T-helper 2 cell treated with Interferon-gamma antibody and Interleukin-4, amounts not matched to agents 5 μg/mL and 100 μg/mL, for 36 hours (primary cell): ENCODE measurements around the gene PRIM1.
"Not testable (repeated sequence)": the region's sequence is repeated elsewhere in the genome, so short reads cannot be mapped to it uniquely, and the experiment has no call there.

Experiments
- DNase-seq: peaks from one replicate; pipeline ENCODE4 v3.0.0; 2021; ENCODE audit warnings: low spot score
- H3K27ac Mint-ChIP-seq: one replicate; pipeline ENCODE4 v1.8.0; 2021; ENCODE audit warnings: mild to moderate bottlenecking, mixed read lengths
- H3K27me3 Mint-ChIP-seq: one replicate; pipeline ENCODE4 v1.8.0; 2021; ENCODE audit warnings: low read depth, mixed read lengths
- H3K36me3 Mint-ChIP-seq: one replicate; pipeline ENCODE4 v1.8.0; 2021; ENCODE audit warnings: low read depth, mixed read lengths
- H3K4me1 Mint-ChIP-seq: one replicate; pipeline ENCODE4 v1.8.0; 2021; ENCODE audit warnings: low read depth, mixed read lengths
- H3K4me3 Mint-ChIP-seq: one replicate; pipeline ENCODE4 v1.8.0; 2022; ENCODE audit warnings: mild to moderate bottlenecking, moderate library complexity, mixed read lengths
- H3K9me3 Mint-ChIP-seq: one replicate; pipeline ENCODE4 v1.8.0; 2021; ENCODE audit warnings: mixed read lengths

The PRIM1 gene

GRCh38 chr12:56775638-56776037 lies 23.5 kb upstream of the PRIM1 start:
- Mint-ChIP-seq H3K4me1 (no peaks in the 10 kb centered on the region), H3K27me3 (no peaks in the 10 kb centered on the region), H3K9me3 (no peaks in the 10 kb centered on the region), H3K36me3 (no peaks in the 10 kb centered on the region), H3K4me3 (no peak overlapping the region), H3K27ac (no peak overlapping the region)
- no peak for DNase-seq

GRCh38 chr12:56773113-56773512 lies 21.0 kb upstream of the PRIM1 start:
- H3K27me3 Mint-ChIP-seq: no peaks in the 10 kb centered on the region
- H3K4me3 Mint-ChIP-seq: no peak overlapping the region
- H3K4me1 Mint-ChIP-seq: no peaks in the 10 kb centered on the region
- DNase-seq: no peak
- no peaks in the 10 kb centered on the region for H3K9me3 Mint-ChIP-seq
- no peaks in the 10 kb centered on the region for H3K36me3 Mint-ChIP-seq
- H3K27ac Mint-ChIP-seq: no peak overlapping the region

- Mint-ChIP-seq H3K27ac (no peak overlapping the region), H3K4me3 (no peak overlapping the region), H3K27me3 (no peaks in the 10 kb centered on the region), H3K4me1 (no peaks in the 10 kb centered on the region), H3K36me3 (no peaks in the 10 kb centered on the region), H3K9me3 (no peaks in the 10 kb centered on the region)
- DNase-seq: no peak
Measured at GRCh38 chr12:56772625-56773024, 20.5 kb upstream of the PRIM1 start.

- no peaks in the 10 kb centered on the region for H3K27me3 Mint-ChIP-seq
- H3K27ac Mint-ChIP-seq: no peak overlapping the region
- no peak overlapping the region for H3K4me3 Mint-ChIP-seq
- DNase-seq: no peak
- no peaks in the 10 kb centered on the region for H3K36me3 Mint-ChIP-seq
- H3K9me3 Mint-ChIP-seq: no peaks in the 10 kb centered on the region
- no peaks in the 10 kb centered on the region for H3K4me1 Mint-ChIP-seq
Measured at GRCh38 chr12:56769868-56770267, 17.7 kb upstream of the PRIM1 start.

GRCh38 chr12:56768424-56768823 lies 16.3 kb upstream of the PRIM1 start:
- H3K27ac Mint-ChIP-seq: no peak overlapping the region
- DNase-seq: no peak
- H3K4me3 Mint-ChIP-seq: no peak overlapping the region
- H3K36me3 Mint-ChIP-seq: no peaks in the 10 kb centered on the region
- no peaks in the 10 kb centered on the region for H3K9me3 Mint-ChIP-seq
- no peaks in the 10 kb centered on the region for H3K27me3 Mint-ChIP-seq
- no peaks in the 10 kb centered on the region for H3K4me1 Mint-ChIP-seq

GRCh38 chr12:56766535-56766934 lies 14.4 kb upstream of the PRIM1 start:
- Mint-ChIP-seq H3K4me1 (no peaks in the 10 kb centered on the region), H3K36me3 (no peaks in the 10 kb centered on the region), H3K27ac (no peak overlapping the region), H3K27me3 (no peaks in the 10 kb centered on the region), H3K4me3 (no peak overlapping the region), H3K9me3 (no peaks in the 10 kb centered on the region)
- DNase-seq: no peak

- no peaks in the 10 kb centered on the region for H3K4me1 Mint-ChIP-seq
- no peaks in the 10 kb centered on the region for H3K27me3 Mint-ChIP-seq
- H3K36me3 Mint-ChIP-seq: no peaks in the 10 kb centered on the region
- no peak overlapping the region for H3K27ac Mint-ChIP-seq
- no peak overlapping the region for H3K4me3 Mint-ChIP-seq
- DNase-seq: no peak
- H3K9me3 Mint-ChIP-seq: peaks cover under 1% of the 10 kb centered on the region
Measured at GRCh38 chr12:56763753-56764657, 11.9 kb upstream of the PRIM1 start.

- peaks cover 5% of the 10 kb centered on the region for H3K4me1 Mint-ChIP-seq
- no peaks in the 10 kb centered on the region for H3K27me3 Mint-ChIP-seq
- H3K27ac Mint-ChIP-seq: no peak overlapping the region
Measured at GRCh38 chr12:56761812-56762211, 9.7 kb upstream of the PRIM1 start.

GRCh38 chr12:56760460-56760859 lies 8.3 kb upstream of the PRIM1 start:
- peaks cover 6% of the 10 kb centered on the region for H3K36me3 Mint-ChIP-seq
- H3K27ac Mint-ChIP-seq: no peak overlapping the region
- peaks cover 6% of the 10 kb centered on the region for H3K4me1 Mint-ChIP-seq
- no peak overlapping the region for H3K4me3 Mint-ChIP-seq
- H3K27me3 Mint-ChIP-seq: no peaks in the 10 kb centered on the region
- no peak for DNase-seq
- peaks cover 8% of the 10 kb centered on the region for H3K9me3 Mint-ChIP-seq

More at GRCh38 chr12:56761812-56762211, 9.7 kb upstream of the PRIM1 start:
- peaks cover 8% of the 10 kb centered on the region for H3K9me3 Mint-ChIP-seq
- H3K36me3 Mint-ChIP-seq: peaks cover 6% of the 10 kb centered on the region
- no peak for DNase-seq
- no peak overlapping the region for H3K4me3 Mint-ChIP-seq

GRCh38 chr12:56759263-56759908 lies 7.3 kb upstream of the PRIM1 start:
- Mint-ChIP-seq H3K4me3 (no peak overlapping the region), H3K4me1 (peaks cover 6% of the 10 kb centered on the region), H3K36me3 (peaks cover 6% of the 10 kb centered on the region), H3K27me3 (no peaks in the 10 kb centered on the region), H3K9me3 (peaks cover 8% of the 10 kb centered on the region), H3K27ac (no peak overlapping the region)
- no peak for DNase-seq

- H3K27ac Mint-ChIP-seq: no peak overlapping the region
- peaks cover 8% of the 10 kb centered on the region for H3K9me3 Mint-ChIP-seq
- peaks cover 6% of the 10 kb centered on the region for H3K4me1 Mint-ChIP-seq
- H3K4me3 Mint-ChIP-seq: no peak overlapping the region
- no peak for DNase-seq
- no peaks in the 10 kb centered on the region for H3K27me3 Mint-ChIP-seq
- H3K36me3 Mint-ChIP-seq: peaks cover 6% of the 10 kb centered on the region
Measured at GRCh38 chr12:56758728-56759262, 6.7 kb upstream of the PRIM1 start.

GRCh38 chr12:56757971-56758370 lies 5.8 kb upstream of the PRIM1 start:
- DNase-seq, H3K9me3 Mint-ChIP-seq, H3K4me3 Mint-ChIP-seq, H3K36me3 Mint-ChIP-seq, H3K4me1 Mint-ChIP-seq, H3K27ac Mint-ChIP-seq, H3K27me3 Mint-ChIP-seq: not testable (repeated sequence)

GRCh38 chr12:56753566-56753965 lies 1.4 kb upstream of the PRIM1 start:
- H3K9me3 Mint-ChIP-seq: peaks cover 4% of the 10 kb centered on the region
- H3K27ac Mint-ChIP-seq: peak overlapping the region; percentile 24
- peak overlapping the region; percentile 48 for H3K4me3 Mint-ChIP-seq

GRCh38 chr12:56750596-56750995 lies 1.5 kb downstream of the PRIM1 start:
- not testable (repeated sequence) for H3K9me3 Mint-ChIP-seq, DNase-seq, H3K27me3 Mint-ChIP-seq
- H3K27ac Mint-ChIP-seq: peak overlapping the region; percentile 99
- H3K4me1 Mint-ChIP-seq: peaks cover 33% of the 10 kb centered on the region
- peaks cover 41% of the 10 kb centered on the region for H3K36me3 Mint-ChIP-seq
- H3K4me3 Mint-ChIP-seq: peak overlapping the region; percentile 98

More at GRCh38 chr12:56753566-56753965, 1.4 kb upstream of the PRIM1 start:
- H3K27me3 Mint-ChIP-seq: no peaks in the 10 kb centered on the region
- DNase-seq: no peak
- peaks cover 22% of the 10 kb centered on the region for H3K36me3 Mint-ChIP-seq
- H3K4me1 Mint-ChIP-seq: peaks cover 29% of the 10 kb centered on the region
